ENCODE measurements around the gene DNMBP.

The DNMBP gene, protein sequence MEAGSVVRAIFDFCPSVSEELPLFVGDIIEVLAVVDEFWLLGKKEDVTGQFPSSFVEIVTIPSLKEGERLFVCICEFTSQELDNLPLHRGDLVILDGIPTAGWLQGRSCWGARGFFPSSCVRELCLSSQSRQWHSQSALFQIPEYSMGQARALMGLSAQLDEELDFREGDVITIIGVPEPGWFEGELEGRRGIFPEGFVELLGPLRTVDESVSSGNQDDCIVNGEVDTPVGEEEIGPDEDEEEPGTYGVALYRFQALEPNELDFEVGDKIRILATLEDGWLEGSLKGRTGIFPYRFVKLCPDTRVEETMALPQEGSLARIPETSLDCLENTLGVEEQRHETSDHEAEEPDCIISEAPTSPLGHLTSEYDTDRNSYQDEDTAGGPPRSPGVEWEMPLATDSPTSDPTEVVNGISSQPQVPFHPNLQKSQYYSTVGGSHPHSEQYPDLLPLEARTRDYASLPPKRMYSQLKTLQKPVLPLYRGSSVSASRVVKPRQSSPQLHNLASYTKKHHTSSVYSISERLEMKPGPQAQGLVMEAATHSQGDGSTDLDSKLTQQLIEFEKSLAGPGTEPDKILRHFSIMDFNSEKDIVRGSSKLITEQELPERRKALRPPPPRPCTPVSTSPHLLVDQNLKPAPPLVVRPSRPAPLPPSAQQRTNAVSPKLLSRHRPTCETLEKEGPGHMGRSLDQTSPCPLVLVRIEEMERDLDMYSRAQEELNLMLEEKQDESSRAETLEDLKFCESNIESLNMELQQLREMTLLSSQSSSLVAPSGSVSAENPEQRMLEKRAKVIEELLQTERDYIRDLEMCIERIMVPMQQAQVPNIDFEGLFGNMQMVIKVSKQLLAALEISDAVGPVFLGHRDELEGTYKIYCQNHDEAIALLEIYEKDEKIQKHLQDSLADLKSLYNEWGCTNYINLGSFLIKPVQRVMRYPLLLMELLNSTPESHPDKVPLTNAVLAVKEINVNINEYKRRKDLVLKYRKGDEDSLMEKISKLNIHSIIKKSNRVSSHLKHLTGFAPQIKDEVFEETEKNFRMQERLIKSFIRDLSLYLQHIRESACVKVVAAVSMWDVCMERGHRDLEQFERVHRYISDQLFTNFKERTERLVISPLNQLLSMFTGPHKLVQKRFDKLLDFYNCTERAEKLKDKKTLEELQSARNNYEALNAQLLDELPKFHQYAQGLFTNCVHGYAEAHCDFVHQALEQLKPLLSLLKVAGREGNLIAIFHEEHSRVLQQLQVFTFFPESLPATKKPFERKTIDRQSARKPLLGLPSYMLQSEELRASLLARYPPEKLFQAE (N-terminal part only)

DNA sequence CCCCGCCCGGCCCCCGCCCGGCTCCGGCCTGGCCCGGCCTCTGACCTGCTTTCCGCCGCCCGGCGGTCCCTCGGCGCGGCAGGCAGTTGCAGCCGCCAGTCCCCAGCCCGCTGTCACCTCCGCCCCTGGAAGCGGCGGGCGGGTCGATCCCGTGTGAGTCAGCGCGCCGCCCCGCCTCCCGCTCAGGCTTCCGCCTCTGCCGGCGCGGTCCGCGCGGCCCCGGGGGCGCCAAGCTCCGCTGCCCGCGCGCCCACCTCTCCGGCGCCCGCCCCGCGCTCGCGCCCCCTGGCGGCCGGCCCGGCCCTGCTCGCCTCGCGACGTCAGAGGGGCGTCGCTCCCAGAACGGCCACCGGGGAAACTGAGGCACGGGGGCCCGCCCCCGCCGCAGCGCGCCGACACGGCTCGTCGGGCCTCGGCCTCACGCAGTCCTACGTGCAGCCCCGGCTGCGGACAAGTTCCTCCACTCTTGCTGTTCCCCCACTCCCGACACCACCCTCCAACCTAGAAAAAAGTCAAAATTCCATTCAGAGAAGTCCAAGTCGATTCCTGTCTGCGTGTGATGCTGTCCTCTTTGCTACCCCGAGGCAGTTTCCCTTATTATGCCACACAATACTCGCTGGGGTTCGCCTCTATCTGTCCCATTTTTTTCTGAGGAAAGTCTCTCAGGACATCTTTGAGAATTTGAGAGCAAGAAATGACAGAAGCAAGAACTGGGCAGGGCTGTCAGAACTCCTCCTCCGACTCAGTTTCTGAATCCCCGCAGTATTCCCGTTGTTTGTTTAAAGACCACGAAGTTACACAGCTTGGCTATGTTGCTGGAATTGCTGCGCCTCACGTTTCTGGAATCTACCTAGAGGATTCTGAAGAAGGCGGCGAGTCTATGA is at the start of gene DNMBP:
Gene DNMBP (minus strand): TSS at position 155 of the 884 bp plus-strand sequence. CDS start 37,823 bp downstream, outside the sequence.
- DNase-seq, result peak; percentile 91

- DNase-seq, result no peak
Observed at GRCh38 chr10:100057948-100058347, 48.2 kb upstream of the DNMBP start.

DNA sequence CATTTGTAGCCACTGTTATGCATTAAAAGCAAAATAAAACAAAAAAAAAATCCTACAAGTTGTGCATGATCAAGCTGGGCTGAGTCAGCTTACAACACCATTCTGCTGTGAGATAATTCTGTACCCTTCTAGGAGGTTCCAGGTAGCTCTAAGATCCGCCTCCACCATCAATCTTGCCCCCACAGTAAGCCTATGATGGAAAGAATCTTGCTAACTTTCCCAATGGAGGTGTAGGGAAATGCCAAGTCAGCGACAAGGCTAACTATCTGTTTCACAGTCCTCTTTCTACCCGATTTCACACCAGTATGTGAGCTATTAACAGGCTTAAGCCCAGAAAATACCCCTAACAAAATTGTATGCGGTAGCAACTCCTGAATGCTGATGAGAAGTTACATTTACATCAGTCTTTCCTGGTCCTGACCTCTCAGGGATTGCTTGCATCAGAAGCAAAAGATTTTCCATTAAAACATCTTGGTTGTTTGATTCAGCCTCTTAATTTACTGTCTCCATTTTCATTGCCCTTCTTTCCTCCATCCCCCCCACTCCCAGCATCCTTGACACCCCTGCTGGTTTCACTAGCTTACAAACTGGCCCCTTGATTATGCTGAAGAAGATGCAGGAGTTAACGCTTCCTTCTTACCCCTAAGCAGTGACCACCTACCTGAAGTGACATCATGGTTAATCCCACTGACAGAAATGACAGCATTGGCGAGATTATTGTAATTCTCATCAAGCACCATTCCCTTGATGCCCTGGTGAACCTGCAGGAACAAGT is 44.1 kb upstream of the DNMBP start:
- no peak for DNase-seq

GRCh38 chr10:100046021-100046486 is 36.3 kb upstream of the DNMBP start:
- DNase-seq, result peak; percentile 90

- no peak for DNase-seq
Observed at GRCh38 chr10:100045592-100045991, 35.8 kb upstream of the DNMBP start.

DNA sequence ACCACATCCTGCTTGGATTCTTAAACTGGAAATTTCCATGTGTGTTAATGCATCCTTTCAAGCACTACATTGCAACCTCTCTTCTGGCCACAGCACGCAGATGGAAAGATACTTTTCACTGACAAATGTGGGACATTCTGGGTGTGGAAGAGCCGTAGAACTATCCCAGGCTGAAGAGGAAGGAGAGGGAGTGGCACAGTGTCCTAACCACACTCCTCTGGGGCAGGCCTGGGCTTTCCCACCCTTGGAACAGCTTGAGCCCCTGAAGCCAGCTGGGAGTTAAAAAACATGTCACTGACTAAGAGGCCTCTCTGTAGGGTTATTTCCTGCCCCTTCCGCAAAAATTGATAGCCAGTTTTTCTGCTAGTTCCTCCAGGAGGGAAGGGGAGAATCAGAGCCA is 34.0 kb upstream of the DNMBP start:
- peak; percentile 54 for DNase-seq

GRCh38 chr10:100043344-100043743 is 33.6 kb upstream of the DNMBP start:
- no peak for DNase-seq

DNA sequence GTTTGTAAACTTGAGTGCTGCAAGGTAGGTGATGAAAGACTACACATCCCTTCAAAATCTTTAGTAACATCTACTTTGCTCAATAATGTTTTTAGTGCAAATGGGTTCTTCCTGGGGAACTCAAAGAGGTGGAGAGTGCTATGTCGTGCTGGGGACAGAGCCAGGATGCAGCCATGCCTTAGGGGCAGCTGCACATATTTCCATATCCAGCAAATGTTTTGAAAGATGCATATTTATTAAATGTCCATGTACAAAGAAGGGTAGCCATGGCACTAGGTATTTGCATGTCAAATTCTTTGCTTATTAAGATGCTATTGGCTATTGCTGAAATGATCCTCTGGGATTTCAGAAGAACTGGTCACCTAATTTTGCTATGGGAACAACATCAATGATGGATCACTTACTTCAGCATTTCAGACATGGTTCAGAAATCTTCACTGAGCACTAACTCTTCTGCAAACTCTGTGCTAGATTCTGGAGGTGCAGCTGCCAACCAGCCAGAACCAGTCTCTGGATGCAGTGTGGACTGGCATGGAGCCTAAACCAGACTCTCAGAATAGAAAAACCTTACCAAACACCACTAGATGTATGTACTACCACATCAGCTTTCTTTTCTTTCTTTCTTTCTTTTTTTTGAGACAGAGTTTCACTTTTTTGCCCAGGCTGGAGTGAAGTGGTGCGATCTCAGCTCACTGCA is 31.7 kb upstream of the DNMBP start:
- peak; percentile 36 for DNase-seq

DNA sequence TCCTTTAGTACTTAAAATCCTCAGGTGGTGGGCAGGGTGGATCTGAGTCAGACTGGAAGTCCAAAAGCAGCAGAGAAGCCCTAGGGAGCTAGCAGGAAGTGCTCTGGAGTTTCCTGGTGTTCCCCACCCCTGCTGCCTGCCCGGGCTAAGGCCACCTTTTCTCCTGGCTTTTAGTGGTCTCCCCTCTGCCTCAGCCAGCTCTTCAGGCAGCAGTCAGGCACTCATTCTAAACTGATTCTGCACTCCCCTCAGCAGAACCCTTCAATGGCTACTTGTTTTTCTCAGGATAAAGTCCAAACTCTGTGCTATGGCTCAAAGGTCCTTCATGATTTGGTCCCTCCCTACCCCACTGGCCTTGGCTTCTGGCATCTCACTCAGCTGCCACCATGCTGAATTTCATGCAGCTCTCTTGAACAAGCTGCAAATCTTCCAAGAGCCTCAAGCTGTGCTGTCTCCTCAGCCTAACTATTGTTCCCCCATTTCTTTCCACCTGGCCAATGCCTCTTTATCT is 28.9 kb upstream of the DNMBP start:
- no peak for DNase-seq

- no peak for DNase-seq
Observed at GRCh38 chr10:100037758-100038315, 28.1 kb upstream of the DNMBP start.

GRCh38 chr10:100036850-100037249 is 27.1 kb upstream of the DNMBP start:
- DNase-seq, result no peak

- no peak for DNase-seq
Observed at GRCh38 chr10:100033766-100034418, 24.1 kb upstream of the DNMBP start.

GRCh38 chr10:100027416-100027815 is 17.7 kb upstream of the DNMBP start:
- DNase-seq, result no peak

GRCh38 chr10:100025576-100025975 is 15.8 kb upstream of the DNMBP start:
- DNase-seq, result peak; percentile 74

GRCh38 chr10:100024748-100025147 is 15.0 kb upstream of the DNMBP start:
- DNase-seq, result no peak

GRCh38 chr10:100022403-100022802 is 12.7 kb upstream of the DNMBP start:
- DNase-seq, result no peak

GRCh38 chr10:100021322-100021721 is 11.6 kb upstream of the DNMBP start:
- no peak for DNase-seq

- DNase-seq, result no peak
Observed at GRCh38 chr10:100020886-100021253, 11.1 kb upstream of the DNMBP start.
